GM18505 (cell line): ENCODE results near the gene BAIAP2L1.

Experiments
- ATAC-seq: cut with Tn5 transposase; IDR thresholded peaks from one replicate; pipeline ENCODE4 v1.9.1; 2021; ENCODE audit not compliant: unreplicated experiment
- POLR2A ChIP-seq: IDR thresholded peaks from 4 replicates; pipeline ENCODE4 v1.6.1; 2011; ENCODE audit warnings: borderline replicate concordance; ENCODE audit not compliant: insufficient read depth, insufficient read length; ENCODE audit errors: extremely low read depth

The BAIAP2L1 gene

DNA sequence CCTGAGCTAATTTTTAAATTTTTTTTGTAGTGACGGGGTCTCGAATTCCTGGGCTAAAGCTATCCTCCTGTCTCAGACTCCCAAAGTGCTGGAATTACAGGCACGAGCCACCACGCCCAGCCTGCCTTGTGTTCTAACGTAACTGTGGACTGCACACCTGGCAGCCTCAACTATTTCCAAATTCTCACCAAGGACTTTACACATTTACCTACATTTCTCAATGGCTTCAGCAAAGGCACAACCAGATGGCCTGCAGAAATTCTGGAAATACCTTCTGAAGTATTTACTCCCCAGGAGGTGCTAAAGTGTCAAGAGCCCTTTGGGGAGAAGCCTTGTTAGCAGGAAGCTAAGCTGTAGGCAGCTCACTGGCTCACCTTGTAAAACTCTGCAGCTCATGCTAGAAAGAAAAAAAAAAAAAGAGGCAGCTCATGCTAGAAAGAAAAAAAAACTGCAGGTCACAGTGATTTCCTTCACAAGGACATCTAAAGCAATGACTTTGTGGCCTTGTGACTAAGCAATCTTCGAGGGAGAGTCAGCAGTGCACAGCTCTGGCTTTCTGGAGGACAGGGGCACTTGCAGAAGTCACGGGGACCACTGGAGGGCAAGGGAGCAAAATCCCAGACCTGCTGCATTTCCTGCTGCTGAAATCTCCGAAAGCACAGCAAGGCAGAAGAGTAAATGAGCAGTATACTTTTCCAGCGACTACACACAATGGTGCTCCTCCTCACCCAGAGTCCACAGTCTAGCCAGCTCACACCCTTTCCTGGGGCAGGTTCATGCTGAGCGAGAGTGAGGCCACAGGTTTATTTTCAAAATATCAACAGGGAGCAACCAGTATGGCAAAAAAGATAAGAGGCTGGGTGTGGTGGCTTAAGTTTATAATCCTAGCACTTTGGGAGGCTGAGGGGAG is 40.4 kb downstream of the BAIAP2L1 start:
- no peak for ATAC-seq
- TF ChIP-seq POLR2A = no peak

DNA sequence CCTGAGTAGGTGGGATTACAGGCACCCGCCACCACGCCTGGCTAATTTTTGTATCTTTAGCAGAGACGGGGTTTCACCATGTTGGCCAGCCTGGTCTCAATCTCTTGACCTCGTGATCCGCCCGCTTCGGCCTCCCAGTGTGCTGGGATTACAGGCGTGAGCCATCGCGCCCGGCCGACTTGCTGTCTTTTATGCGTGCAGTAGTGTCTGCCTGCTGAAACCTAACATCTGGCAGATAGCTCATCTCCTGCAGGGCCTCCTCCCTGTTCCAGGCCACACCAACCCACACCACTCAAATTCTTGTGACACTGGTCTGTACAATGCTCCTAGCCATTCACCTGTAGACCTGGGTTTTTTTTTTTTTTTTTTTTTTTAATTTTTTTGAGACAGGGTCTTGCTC is 41.5 kb downstream of the BAIAP2L1 start:
- ATAC-seq = no peak
- TF ChIP-seq POLR2A = no peak

DNA sequence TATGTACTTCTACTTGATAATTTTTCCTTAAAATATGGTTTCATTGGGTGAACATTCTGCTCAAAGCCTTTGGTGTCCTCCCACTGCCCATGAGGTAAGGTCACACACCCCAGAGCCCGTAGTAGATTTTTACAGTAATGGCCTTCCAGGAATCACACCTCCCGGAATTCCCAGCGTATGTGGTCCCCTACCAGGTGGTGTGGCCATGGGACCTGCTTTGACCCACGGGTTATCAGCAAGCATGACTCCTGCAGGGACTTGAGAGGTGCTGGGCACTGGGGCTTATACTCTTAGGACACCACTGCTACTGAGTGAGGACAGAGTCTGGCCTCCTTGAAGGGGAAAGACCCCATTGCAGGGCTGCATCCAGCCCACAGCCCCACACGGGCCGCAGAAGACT is 42.2 kb downstream of the BAIAP2L1 start:
- ATAC-seq = no peak
- TF ChIP-seq POLR2A = no peak

DNA sequence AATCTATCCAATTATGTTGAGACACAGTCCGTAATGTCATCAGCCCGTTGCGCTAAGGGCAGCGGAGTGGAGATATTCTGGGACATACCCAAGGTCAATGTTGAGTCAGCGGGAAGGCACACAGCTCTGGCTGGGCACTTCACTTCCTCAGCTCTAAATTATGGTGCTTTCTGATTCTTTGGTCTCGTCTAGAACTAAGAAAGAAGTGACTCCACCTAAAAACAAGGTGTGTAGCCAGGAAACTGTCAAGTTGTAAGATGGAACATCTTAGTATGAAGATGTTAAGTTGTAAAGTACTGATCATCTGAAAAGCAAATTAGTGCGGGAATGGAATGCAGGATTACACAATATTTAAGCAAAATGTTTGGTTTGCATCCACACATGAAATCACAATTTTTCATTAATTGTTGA is 43.1 kb downstream of the BAIAP2L1 start:
- no peak for TF ChIP-seq POLR2A
- ATAC-seq = no peak

DNA sequence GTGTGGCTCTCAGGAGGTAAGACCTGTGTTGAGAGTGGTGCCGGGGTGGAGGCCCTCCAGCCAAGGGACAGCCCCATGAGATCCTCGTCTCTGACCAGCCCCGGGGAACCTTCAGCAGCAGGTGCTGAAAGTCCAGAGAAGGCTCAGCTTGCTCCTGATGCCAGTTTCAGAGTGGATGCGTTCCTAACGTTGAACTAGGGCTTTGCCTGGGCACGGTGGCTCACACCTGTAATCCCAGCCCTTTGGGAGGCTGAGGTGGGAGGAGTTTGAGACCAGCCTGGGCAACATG is 45.7 kb downstream of the BAIAP2L1 start:
- no peak for ATAC-seq
- no peak for TF ChIP-seq POLR2A

DNA sequence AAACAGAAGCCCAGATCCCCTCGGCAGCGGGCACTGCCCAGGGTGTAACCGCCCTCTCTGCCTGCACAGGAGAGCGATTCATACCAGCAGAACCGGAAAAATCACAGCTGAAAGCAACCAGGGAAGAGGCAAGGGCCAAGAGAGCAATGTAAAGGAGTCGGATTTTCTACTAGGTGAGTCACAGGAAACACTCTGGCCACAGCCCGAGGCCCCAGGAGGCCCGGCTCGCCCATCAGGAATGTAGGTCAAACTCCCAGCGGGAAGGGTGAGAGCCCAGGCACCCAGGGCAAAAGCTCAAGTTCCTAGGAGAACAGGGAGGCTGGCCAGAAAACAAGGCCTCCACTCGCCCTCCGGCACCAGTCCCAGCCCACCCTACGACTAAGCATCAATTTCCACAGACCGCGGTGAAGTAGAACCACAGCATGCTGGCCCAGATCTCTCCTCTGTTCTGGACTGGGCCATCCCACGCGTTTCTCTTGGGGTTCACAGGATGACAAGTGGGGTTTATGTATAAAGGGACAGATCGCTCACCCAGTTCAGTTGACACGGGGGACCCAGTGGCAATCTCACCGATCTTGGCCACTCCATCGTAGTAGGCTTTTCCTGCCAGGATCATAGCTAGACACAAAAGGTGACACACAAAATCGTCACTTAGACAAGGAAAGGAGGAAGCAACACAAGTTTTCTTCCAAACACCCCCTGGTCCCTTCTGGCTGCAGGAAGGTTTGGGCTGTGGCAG is 46.2 kb downstream of the BAIAP2L1 start:
- no peak for TF ChIP-seq POLR2A
- ATAC-seq = no peak

DNA sequence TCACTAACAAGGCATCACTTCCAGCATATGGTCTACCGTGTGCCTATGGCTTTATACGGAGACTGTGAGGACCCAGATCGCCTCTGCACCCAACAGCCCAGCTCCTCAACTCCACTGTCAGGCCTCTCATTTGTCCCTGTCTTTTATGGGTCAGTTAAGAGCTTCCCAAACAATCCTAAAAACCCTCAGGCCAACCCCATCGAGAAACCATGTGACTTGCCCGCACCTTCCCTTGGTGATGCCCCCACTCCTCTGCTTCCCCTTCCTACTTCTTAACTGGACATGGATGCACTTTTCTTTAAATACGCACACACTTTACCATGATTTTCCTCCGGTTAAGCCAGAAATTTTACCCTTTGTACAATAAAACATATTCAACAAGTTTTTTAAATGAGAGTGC is 46.8 kb downstream of the BAIAP2L1 start:
- no peak for TF ChIP-seq POLR2A
- ATAC-seq = no peak

DNA sequence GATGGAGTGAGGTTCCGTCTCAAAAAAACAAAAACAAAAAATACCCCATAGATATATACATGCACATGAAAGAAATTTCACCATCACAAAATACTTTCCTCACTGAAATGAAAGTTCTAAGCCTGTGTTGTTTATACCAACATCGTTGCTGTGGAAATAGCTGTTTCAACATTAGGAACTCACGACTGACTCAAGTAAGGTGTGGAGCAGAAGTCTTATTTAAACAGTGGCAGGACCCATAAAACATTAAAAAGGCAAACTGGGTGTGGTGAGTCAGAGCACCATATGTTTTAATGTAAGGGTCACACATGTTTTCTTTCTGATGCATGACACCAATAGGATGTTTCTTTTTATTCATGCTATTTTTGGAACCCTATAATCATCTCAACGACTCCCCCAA is 48.3 kb downstream of the BAIAP2L1 start:
- no peak for TF ChIP-seq POLR2A
- no peak for ATAC-seq

DNA sequence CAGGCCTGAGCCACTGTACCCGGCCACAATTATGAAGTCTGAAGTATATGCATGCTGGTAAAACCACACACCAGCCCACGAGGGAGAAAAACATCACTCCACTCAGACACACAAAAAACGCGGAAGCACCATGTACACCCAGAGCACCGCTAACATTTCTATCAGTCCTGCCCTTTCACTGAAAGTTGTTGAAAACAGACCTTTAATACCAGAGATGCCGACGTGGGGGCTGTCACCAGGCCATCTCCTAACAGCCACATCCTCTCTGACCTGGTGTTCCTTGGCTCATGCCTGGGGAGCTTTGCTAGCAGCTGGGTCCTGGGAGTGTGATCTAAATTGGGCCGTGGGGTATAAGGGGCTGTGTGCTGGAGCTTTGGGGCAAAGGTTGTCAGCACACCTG is 49.8 kb downstream of the BAIAP2L1 start:
- no peak for TF ChIP-seq POLR2A
- ATAC-seq = no peak

DNA sequence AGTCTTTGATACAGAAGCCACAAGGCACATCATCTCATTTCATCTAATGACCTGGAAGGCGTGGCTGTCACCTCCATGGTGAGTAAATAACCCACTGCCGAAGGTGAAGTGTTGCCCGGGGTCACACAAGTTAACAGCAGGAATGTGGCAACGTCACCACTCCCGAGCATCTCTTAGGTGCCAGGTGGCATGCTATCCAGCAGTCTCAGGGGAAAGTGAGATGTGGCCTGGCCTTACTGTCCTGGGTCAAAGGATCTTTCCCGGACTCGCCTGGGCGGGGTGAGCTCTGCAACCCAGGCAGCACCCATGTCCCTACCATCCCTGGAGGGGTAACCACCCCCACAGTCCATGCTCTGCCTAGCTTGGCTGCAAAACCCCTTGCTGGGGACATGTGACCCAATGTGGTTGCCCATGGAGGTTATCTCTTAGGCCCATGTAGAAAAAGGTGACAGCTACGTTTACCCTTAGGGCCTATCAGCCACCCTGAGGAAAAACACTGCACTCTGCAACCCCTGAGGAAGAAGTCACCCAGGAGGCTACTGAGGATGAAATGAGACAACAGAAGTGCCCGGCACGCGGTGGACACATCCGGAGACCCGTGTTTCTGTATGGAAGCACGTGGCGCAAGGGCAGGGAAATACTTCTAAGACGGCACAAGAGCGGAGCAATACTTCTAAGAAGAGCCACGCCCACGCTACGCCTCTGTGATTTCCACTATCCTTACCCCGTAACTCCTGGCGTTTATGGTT is 52.0 kb downstream of the BAIAP2L1 start:
- no peak for TF ChIP-seq POLR2A
- ATAC-seq = no peak

DNA sequence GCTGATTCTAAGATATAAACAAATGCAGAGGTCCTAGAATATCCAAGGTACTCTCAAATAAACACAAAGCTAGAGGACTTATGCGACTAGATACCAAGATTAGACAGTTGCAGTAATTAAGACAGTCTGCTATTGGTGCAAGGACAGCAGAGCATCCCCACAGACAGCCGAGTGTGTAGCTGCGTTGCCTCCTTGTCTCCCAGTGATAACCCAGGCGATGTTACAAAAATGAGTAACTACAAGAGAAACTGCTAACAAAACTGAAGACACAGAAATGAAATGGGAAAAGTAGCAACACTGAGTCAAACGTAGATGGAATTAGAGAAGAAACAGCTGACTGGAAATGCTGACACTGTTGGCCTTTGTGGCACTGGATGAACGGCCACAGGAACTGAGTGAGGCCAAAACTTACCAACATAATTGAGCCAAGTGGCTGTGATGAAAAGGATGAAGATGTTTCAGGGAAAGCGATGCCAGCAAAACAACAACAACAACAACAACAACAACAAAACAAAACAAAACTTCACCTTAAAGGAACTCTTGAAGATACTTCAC is 54.3 kb downstream of the BAIAP2L1 start:
- no peak for TF ChIP-seq POLR2A
- ATAC-seq = no peak

DNA sequence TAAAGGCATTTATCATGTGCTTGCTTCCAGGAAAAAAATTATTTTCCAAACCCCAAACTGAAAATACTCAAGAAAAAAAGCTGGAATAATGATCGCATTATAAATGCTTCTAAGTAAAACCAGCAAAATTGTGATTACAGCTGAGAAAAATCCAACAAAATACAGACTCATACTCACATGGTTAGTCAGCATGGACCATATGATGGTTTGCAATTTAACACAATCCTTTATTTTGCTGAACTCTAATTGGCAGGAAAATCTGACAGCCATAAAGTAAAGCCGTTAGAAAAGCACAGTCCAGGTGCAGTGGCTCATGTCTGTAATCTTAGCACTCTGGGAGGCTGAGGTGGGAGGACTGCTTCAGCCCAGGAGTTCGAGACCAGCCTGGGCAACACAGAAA is 59.8 kb downstream of the BAIAP2L1 start:
- TF ChIP-seq POLR2A = no peak
- no peak for ATAC-seq

DNA sequence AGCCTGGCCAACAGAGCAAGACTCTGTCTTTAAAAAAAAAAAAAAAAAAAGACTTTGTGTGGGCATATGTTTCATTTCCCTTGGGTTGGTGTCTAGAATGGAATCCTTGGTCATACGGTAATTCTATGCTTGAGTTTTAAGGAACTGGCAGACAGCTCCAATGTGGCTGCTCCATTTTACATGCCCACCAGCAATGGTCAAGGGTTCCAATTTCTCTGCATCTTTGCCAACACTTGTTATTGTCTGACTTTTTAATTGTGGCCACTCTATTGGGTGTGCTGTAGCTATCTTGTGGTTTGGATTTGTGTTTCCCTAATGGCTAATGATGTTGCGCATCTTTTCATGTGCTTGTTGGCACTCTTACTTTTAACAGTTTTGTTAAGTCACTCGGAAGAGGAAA is 61.8 kb downstream of the BAIAP2L1 start:
- ATAC-seq = no peak
- no peak for TF ChIP-seq POLR2A
